Activated naive CD4-positive, alpha-beta T cell treated with Interleukin-2 at 50 U/mL for 16 hours (primary cell): ENCODE measurements around the gene FLRT2.

ENCODE experiments used
- DNase-seq: peaks from one replicate; pipeline ENCODE4 v3.0.0-alpha.2; 2020

FLRT2 gene

DNA sequence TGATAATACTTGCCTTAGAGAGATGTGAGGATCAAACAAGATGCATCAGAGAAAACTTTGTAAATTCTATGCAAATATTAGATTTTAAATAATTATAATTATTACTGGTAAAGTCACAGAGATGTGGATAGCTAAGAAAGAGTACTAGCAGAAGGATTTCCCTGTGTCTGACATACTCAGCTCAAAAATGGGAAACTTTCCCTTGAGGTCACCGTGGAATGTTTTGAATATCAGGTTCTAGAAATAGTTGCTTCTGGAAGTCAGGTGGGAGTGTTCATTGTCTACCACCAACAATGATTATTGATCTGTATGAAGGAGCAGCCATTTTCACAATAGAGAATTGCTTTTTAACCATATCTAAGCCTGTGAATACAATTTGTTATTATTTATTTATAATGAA, 71.7 kb downstream of the FLRT2 start:
- no peak for DNase-seq

DNA sequence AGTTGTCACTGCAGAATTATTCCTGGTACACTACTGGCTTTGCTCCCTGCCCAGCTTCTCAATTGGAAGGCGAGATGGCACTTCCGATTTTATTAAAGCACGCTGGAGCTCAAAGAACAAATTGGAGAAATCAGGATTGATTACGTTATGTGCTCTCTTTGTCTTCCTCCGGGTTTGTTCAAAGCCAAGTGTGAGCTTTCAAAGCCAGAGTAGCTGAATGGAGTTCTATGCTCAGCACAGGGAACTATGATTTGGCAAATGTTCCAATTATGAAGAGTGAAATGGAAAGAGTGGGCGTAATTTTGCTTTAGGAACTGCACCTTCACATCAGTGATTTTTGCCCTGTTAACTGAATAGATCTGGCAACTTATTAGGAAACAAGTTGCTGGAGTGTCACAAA, 72.4 kb downstream of the FLRT2 start:
- DNase-seq, result no peak

DNA sequence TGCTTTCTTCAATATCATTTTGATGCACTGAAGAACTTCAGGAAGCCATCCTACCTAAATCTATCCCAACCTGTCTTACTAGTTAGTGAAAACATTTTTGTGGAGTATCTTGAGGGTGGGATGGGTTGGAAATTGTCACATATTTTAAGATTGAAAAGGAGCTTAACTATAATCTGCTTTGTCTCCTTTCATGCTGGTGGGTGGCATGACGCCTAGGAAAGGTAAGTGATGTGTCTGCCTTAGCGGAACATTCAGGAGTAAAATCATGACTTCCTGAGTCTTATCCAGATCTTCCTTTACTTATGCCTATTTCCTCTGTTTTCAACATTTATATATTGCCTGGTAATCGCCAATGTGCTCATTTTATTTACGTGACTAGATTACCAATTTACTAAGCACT, 74.1 kb downstream of the FLRT2 start:
- no peak for DNase-seq

GRCh38 chr14:85604714-85605113, 74.8 kb downstream of the FLRT2 start:
- DNase-seq, result no peak

GRCh38 chr14:85607651-85608081, 77.7 kb downstream of the FLRT2 start:
- DNase-seq, result no peak

GRCh38 chr14:85613496-85613895, 83.6 kb downstream of the FLRT2 start:
- no peak for DNase-seq

GRCh38 chr14:85616386-85616885, 86.5 kb downstream of the FLRT2 start:
- DNase-seq, result no peak

DNA sequence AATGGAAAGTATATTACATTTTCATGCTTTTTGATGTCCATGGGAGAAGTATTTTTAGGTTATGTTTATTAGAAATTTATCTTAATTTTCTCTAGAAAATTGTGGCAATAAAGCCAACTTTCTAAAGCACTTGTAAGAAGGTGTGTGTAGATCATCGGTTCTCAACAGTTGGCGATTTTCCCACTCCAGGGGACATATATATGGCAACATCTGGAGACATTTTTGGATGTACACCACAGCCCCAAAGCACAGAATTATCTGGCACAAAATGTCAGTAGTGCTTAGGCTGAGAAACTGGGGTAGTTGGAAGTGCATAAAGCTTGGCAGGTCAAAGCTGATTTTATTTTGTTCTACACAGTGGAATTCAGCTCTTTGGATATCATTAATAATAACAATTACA, 86.9 kb downstream of the FLRT2 start:
- DNase-seq, result no peak

DNA sequence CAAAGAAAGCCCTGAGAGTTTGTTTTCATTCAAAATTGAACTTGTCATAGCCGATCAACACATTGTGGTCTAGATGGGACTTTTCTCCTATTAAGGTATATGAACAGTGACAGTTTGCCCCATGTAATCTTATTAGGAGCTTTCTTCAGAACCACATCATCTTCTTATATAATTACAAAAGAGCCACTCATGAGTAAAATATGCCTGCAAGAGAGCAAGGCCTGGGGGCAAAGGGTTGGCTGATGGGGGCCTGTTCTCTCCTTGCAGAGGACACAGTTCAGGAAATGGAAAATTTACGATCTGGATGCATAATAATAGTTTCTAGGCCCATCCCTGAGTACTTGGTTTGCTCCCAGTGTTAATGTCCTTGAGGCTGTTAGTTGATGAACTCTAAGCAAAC, 87.8 kb downstream of the FLRT2 start:
- no peak for DNase-seq

DNA sequence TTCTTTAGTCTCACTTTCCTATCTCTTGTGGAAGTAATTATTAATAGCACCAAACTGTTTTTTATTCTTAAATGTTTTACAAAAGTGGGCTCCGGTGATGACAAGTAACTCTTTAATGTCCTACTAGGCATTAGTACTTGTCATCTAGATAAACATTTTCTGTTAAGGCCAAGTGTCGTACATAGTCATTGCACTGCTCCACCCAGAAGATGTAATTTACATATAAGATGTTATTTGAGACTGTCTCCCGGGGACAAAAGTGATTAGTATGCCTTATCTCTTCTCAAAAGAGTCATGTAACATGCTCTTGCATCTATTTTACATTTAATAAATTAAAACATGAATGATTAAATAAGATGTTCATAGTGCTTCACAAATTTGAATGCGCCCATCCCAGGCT, 88.4 kb downstream of the FLRT2 start:
- DNase-seq, result no peak

DNA sequence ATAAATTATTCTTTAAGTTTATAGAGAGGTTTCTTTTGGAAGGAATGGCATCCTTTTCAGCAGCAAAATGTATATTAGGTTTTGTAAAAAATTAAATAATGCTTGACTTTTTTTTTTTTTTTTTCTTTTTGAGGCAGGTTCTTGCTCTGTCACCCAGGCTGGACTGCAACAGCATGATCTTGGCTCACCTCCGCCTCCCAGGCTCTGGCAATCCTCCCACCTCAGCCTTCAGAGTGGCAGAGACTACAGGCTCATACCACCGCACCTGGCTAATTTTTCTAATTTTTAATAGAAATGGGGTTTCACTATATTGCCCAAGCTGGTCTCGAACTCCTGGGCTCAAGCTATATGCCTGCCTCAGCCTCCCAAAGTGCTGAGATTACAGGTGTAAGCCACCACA, 89.0 kb downstream of the FLRT2 start:
- DNase-seq, result no peak

- DNase-seq, result no peak
Measured at GRCh38 chr14:85619851-85620250, 89.9 kb downstream of the FLRT2 start.

DNA sequence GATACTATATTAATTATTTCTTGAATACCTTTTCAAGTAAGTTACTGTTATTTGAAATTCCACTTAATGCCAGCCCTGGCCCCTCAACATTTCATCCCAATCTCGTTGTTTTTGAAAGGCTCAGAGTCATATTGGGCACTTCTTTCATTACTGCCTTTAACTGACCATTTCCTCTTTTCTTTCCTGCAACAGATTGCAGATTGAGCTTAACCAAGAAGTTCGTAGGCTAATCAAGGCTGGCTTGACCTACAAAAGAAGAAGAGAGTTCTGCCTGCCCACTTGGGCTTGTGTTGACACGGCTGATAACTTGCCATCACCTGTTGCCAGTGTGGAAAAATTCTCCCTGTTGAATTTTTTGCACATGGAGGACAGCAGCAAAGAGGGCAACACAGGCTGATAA, 91.0 kb downstream of the FLRT2 start:
- no peak for DNase-seq

DNA sequence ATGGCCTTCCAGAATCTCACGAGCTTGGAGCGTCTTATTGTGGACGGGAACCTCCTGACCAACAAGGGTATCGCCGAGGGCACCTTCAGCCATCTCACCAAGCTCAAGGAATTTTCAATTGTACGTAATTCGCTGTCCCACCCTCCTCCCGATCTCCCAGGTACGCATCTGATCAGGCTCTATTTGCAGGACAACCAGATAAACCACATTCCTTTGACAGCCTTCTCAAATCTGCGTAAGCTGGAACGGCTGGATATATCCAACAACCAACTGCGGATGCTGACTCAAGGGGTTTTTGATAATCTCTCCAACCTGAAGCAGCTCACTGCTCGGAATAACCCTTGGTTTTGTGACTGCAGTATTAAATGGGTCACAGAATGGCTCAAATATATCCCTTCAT, 92.2 kb downstream of the FLRT2 start:
- no peak for DNase-seq

GRCh38 chr14:85622986-85623685, 93.2 kb downstream of the FLRT2 start:
- no peak for DNase-seq

- no peak for DNase-seq
Measured at GRCh38 chr14:85625925-85626585, 96.1 kb downstream of the FLRT2 start.

GRCh38 chr14:85634205-85634604, 104.3 kb downstream of the FLRT2 start:
- DNase-seq, result no peak

GRCh38 chr14:85644211-85644610, 114.3 kb downstream of the FLRT2 start:
- no peak for DNase-seq

DNA sequence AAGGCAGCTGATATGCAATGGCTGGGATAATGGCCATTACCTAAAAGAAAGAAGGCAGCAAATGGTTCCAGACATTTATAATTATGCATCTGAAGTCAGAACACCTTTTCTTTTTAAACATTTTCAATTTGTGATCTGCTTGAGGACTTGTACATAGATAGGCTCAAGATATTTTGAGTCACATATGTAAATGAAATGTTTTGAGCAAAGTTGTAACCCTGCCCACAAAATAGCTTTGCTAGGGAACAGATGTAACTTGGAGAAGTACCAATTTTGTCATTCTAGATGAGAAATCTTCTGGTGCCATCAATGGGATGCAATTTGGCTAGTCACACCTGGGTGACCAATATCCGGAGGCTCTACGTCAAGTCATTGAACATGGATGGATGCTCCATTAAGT, 123.1 kb downstream of the FLRT2 start:
- no peak for DNase-seq

DNA sequence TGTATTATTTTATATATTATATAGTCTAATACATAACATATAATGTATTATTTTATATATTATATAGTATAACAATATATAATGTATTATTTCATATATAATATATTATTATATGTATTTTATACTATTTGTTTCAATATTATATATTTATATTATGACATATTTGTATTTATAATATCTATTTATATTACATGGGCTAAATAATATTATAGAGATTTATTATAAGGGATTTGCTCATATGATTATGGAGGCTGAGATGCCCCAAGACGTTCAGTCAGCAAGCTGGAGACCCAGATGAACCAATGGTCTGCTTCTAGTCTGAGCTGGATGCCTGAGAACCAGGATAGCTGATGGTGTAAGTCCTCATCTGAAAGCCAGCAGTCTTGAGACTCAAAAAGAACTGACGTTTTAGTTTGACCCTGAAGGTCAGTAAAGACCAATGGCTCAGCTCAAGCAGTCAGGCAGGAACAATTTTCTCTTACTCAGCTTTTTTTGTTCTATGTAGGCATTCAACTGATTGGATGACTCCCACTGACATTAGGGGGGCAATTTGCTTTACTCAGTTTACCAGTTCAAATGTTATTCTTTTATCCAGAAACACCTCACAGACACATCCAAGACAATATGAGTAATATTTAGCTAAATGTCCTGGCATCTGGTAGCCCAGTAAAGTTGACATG, 130.4 kb downstream of the FLRT2 start:
- DNase-seq, result no peak

DNA sequence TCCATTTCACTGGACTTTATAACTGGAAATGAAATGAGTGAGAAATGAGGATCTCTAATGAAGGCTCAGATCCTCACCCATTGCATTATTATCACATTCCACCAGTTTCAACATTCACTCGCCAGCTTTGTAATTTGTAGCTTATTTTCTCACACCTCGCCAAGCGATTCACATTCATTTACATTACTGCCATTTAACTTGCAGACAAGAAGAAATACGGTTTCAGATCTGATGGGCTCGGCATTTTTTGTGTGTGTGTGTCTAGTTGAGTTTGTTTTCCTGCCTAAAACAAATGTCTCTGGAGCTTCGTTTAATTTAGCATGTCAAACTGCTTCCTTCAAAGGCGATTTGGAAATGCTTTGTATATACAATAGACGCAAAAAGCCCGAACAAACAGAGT, 132.2 kb downstream of the FLRT2 start:
- DNase-seq, result no peak

GRCh38 chr14:85663256-85663655, 133.3 kb downstream of the FLRT2 start:
- DNase-seq, result no peak

- DNase-seq, result no peak
Measured at GRCh38 chr14:85663667-85664066, 133.7 kb downstream of the FLRT2 start.

- no peak for DNase-seq
Measured at GRCh38 chr14:85675957-85676356, 146.0 kb downstream of the FLRT2 start.
